ENCODE results near the gene JCHAIN. TPM values are rescaled to one million over a fixed set of nuclear protein-coding genes. Genes with fewer than 3 reads are reported as not detected.

JCHAIN gene
- total and polyA plus RNA-seq, 7 donors: 0.13 to 3.0 (median 0.73) TPM

- H3K9me3 ChIP-seq: no peaks in the 10 kb centered on the region
- intact Hi-C loops (cut with DNase I): no loop called here
- 51 to 80% (median 58%) methylated on average over 1 of the region's 1 CpG for WGBS, 3 donors
- no peaks in the 10 kb centered on the region for H3K36me3 ChIP-seq (ENCODE audit: insufficient read depth in 1 of 2, low read depth in 1 of 2)
- ATAC-seq (no peak), DNase-seq (no peak)
- H3K4me3 ChIP-seq: no peak overlapping the region
- no peak for TF ChIP-seq CTCF (IDR thresholded peaks at IDR 0.05)
- H3K4me1 ChIP-seq: no peaks in the 10 kb centered on the region
- no peaks in the 10 kb centered on the region for H3K27me3 ChIP-seq (ENCODE audit: insufficient read depth in 3 of 3, low read length in 2 of 3)
- no peak overlapping the region for H3K27ac ChIP-seq
Observed at GRCh38 chr4:70627620-70628019, 38.7 kb downstream of the JCHAIN start.

- 25 to 60% (median 28%) methylated on average over 1 of the region's 1 CpG for WGBS, 3 donors
- Histone ChIP-seq H3K27ac (no peak overlapping the region), H3K9me3 (no peaks in the 10 kb centered on the region), H3K4me3 (no peak overlapping the region), H3K4me1 (no peaks in the 10 kb centered on the region), H3K36me3 (ENCODE audit: insufficient read depth in 1 of 2, low read depth in 1 of 2) (no peaks in the 10 kb centered on the region), H3K27me3 (ENCODE audit: insufficient read depth in 3 of 3, low read length in 2 of 3) (no peaks in the 10 kb centered on the region)
- TF ChIP-seq CTCF (IDR thresholded peaks at IDR 0.05): no peak
- DNase-seq (no peak), ATAC-seq (no peak)
- intact Hi-C loops (cut with DNase I): no loop called here
Observed at GRCh38 chr4:70624226-70624793, 42.0 kb downstream of the JCHAIN start.

- H3K4me3 ChIP-seq: no peak overlapping the region
- TF ChIP-seq CTCF (IDR thresholded peaks at IDR 0.05): no peak
- DNase-seq (no peak), ATAC-seq (no peak)
- H3K27ac ChIP-seq: no peak overlapping the region
- 94 to 99% (median 94%) methylated on average over 3 of the region's 3 CpGs for WGBS, 3 donors
- intact Hi-C loops (cut with DNase I): no loop called here
- H3K36me3 ChIP-seq (ENCODE audit: insufficient read depth in 1 of 2, low read depth in 1 of 2): no peaks in the 10 kb centered on the region
- no peaks in the 10 kb centered on the region for H3K4me1 ChIP-seq
- H3K9me3 ChIP-seq: no peaks in the 10 kb centered on the region
- H3K27me3 ChIP-seq (ENCODE audit: insufficient read depth in 3 of 3, low read length in 2 of 3): no peaks in the 10 kb centered on the region
Observed at GRCh38 chr4:70623323-70623722, 43.0 kb downstream of the JCHAIN start.

- no peaks in the 10 kb centered on the region for H3K9me3 ChIP-seq
- ATAC-seq (no peak), DNase-seq (no peak)
- H3K4me3 ChIP-seq: no peak overlapping the region
- intact Hi-C loops (cut with DNase I): no loop called here
- TF ChIP-seq CTCF (IDR thresholded peaks at IDR 0.05): no peak
- no peaks in the 10 kb centered on the region for H3K36me3 ChIP-seq (ENCODE audit: insufficient read depth in 1 of 2, low read depth in 1 of 2)
- WGBS, 3 donors: 91 to 94% (median 92%) methylated on average over 2 of the region's 2 CpGs
- H3K4me1 ChIP-seq: no peaks in the 10 kb centered on the region
- no peak overlapping the region for H3K27ac ChIP-seq
- no peaks in the 10 kb centered on the region for H3K27me3 ChIP-seq (ENCODE audit: insufficient read depth in 3 of 3, low read length in 2 of 3)
Observed at GRCh38 chr4:70619778-70620177, 46.5 kb downstream of the JCHAIN start.

GRCh38 chr4:70619288-70619687, 47.0 kb downstream of the JCHAIN start:
- Histone ChIP-seq H3K4me3 (no peak overlapping the region), H3K27me3 (ENCODE audit: insufficient read depth in 3 of 3, low read length in 2 of 3) (no peaks in the 10 kb centered on the region)
- 87 to 88% (median 88%) methylated on average over 4 of the region's 4 CpGs for WGBS, 3 donors

More at GRCh38 chr4:70619288-70619687, 47.0 kb downstream of the JCHAIN start:
- TF ChIP-seq CTCF (IDR thresholded peaks at IDR 0.05): no peak
- no peaks in the 10 kb centered on the region for H3K36me3 ChIP-seq (ENCODE audit: insufficient read depth in 1 of 2, low read depth in 1 of 2)
- no peak for ATAC-seq
- no peak for DNase-seq
- H3K9me3 ChIP-seq: no peaks in the 10 kb centered on the region
- H3K4me1 ChIP-seq: no peaks in the 10 kb centered on the region
- intact Hi-C loops (cut with DNase I): no loop called here
- no peak overlapping the region for H3K27ac ChIP-seq

Data from psoas muscle (tissue), 8 donors.